ENCODE measurements around the gene CIAO1.
"Not testable (repeated sequence)": the region's sequence is repeated elsewhere in the genome, so short reads cannot be mapped to it uniquely, and the experiment has no call there.

The CIAO1 gene

GRCh38 chr2:96265840-96266679, at the start of gene CIAO1, which contains the start of gene TMEM127:
CIAO1 (plus strand) TSS chr2:96266225; CDS start chr2:96266351, 126 bp downstream.
TMEM127 (minus strand) TSS chr2:96265997; CDS start chr2:96265381, 616 bp downstream.
- DNase-seq = peak; percentile 93

- DNase-seq = no peak
These were observed 47.4 kb upstream of the CIAO1 start for GRCh38 chr2:96218508-96219131.

DNA sequence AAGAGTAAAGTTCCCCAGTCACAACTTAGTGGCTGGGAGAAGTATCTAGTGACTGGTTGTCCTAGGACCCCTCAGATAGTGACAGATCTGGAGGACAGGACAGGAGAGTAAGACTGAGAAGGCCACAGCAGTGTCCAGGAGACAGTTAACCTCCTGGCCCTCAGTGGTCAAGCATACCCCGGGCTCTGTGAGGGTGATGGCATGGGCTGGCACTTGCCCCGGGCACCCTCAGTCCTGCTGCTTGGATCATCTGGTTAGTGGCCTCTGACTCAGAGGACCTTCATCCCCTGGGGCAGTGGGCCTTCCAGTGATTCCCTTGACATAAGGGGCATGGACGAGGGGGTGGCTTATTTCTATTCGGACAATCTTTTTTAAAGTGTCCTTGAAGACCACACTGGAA, 46.1 kb upstream of the CIAO1 start:
- not testable (repeated sequence) for DNase-seq

DNA sequence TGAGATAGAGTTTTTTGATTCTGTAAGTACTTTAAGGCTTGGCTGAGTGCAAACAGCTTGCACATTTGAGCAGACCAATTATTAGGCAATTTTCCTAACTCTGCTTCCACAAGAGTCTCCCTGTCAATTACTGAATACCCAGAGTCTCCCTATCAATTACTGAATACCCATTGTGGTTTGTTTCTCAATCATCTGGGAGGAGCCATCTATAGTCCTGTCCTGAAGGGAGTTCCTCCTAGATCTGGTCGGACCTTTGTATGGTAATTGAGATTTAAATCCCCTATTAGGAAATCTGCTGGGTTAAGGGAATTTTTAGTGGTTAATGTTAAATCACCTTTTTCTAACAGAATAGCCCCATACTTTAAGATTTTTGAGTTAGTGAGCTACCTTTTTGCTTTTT, 44.9 kb upstream of the CIAO1 start:
- DNase-seq = not testable (repeated sequence)

GRCh38 chr2:96225016-96225533, 41.0 kb upstream of the CIAO1 start:
- no peak for DNase-seq

DNA sequence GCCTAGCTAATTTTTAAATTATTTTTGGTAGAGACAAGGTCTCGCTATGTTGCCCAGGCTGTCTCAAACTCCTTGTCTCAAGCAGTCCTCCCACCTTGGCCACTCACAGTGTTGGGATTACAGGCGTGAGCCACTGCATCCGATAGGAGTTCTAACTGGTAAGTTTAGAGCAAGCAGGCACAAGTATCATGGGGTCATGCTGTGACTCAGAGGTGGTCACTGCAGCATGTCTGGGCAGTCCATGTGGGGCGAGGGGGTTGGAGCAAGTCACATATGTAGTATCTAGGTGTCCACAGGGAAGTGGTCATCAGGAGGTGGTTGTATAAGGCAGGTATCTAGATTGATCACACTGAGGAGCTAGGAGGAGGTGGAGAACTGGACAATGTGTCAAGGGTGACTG, 34.7 kb upstream of the CIAO1 start:
- DNase-seq = no peak

DNA sequence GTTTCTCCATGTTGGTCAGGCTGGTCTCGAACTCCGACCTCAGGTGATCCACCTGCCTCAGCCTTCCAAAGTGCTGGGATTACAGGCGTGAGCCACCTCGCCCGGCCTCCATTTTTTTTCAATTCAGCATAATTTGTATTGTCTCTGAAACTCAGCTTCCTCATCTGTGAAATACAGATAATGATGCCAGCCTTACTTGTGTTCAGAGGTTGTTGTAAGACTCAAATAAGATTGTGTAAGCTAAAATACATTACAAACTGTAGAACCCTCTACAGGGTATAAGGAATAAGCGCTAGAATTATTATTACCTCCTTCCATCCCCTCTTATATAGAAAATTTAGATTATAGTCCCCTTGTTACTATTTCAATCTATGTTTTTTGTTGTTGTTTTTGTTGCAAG, 32.6 kb upstream of the CIAO1 start:
- DNase-seq = no peak

DNA sequence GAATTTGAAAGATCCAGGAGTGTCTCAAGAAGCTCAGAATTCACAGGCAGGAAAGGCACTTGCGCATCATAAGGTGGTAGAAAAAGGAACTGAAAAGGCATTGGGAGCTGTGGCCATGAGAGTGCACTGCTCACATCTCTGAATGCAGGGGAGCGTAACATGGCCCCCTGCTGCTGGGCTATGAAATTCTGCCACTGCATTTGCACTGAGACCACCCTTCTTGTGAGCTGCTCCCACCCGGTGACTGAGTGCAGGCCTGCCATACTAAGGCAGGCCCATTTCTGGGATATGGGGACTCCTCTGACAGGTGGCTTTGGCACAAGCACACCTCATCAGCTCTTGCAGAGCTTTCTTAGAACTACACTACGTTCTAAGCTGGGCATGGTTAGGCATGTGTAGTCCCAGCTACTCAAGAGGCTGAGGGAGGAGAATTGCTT, 32.1 kb upstream of the CIAO1 start:
- no peak for DNase-seq

DNA sequence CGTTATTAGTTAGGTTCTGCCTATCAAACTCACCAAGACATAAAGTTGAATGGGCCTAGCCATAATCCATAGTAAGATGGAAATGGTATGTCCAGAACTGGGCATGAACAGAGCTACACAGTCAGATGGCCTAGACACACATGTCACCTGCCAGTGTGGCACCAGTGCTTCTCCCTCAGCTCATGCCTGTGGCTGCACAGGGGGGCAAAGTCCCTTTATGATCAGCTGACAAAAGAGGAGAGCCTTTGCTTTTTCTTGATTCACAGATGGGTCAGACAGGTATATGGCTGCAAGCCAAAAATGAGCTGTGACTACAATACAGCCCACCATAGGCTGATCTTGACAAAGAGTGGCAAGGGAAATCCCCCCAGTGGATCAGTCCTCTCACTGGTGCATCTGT, 29.1 kb upstream of the CIAO1 start:
- DNase-seq = no peak

GRCh38 chr2:96238266-96238665, 27.8 kb upstream of the CIAO1 start:
- no peak for DNase-seq

DNA sequence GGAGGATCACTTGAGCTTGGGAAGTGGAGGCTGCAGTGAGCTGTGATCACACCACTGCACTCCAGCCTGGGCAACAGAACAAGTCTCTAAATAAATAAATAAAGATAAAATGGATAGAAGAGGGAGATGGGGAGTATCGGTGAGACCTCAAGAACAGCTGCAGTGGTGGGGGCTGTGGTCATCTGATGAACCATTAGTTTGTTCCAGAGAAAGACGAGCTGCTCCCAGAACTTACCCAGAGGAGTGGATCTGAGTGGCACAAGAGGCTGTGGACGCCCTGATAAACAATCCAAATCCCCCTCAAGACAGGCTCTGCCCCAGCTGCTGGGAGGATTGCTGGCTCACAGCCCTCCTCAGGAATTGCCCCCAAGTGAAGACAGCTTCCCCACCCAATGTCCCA, 26.9 kb upstream of the CIAO1 start:
- DNase-seq = no peak

DNA sequence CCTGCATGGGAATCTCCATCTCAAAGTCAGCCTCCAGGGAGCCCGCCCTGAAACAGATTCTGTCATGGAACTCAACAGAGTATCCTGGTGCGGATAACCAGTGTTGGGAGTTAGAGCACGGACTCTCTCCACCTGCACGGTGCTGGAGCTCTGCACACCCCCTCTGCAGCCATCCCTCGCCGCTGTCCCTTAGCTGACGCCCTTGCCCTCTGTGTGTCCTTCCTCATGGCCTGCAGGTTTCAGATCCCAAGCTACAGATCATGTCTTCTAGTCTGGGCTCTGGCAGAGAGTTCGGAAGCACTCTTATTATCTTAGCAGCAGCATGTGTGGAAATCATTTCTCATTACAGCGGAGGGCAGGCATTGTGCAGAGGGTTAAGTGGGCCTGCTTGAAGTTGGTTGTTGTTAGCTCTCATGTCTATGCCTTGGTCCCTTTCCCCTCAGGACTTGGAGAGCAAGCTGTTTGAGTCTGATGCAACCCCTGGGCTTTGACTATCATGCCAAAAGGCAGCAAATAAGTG, 26.2 kb upstream of the CIAO1 start:
- DNase-seq = no peak

GRCh38 chr2:96240341-96241038, 25.5 kb upstream of the CIAO1 start:
- no peak for DNase-seq

DNA sequence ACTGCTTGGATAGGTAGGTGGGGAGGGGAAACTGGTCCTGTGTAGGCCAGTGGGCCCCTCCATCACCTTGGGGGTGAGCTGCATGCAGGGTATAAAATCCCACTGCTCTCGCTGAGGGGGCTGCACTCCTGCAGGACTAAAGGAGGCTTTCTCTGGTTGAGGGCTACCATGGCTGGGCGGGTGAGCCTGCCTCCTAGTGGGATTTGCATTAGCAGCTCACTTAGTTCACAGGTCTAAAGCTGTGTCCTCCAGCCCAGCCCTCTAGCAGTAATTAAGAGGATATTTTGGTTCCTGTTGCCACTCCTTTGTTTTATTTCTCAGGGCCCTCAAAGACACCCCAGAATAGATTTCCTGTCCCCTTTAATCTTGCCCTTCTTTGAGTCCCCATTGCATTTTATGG, 24.8 kb upstream of the CIAO1 start:
- DNase-seq = no peak

GRCh38 chr2:96241900-96242611, 24.0 kb upstream of the CIAO1 start:
- no peak for DNase-seq

GRCh38 chr2:96243843-96244242, 22.2 kb upstream of the CIAO1 start:
- DNase-seq = no peak

DNA sequence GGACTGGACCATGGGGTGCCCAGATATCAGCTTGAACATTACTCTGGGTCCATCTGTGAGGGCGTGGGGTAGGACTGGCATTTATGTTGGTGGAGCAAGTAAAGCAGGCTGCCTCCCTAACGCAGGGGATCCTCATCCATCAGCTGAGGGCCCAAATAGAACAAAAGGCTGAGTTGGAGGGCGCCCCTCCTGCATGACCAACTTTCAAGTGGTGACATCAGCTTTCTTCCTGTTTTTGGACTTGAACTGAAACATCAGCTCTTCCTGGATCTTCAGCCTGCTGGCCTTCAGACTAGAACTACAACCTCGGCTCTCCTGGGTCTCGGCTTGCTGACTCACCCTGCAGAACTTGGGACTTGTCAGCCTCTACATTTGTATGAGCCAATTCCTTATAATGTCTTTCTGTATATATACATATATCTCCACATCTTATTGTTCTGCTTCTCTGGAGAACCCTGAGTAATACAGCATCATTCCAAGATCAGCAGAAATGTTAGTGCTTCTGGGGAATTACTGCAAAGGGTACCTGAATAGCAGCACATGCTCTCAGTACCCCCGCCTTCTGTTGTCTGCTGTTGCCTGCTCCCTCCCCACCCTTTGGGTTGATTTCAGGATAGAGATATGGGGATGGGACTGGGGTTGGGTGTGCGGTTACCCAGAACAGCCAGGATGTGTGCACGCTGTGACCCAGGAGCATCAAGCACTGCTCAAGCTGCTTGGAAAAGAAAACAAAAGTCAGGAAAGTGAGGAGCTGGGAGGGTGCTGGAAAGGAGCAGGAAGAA, 20.2 kb upstream of the CIAO1 start:
- no peak for DNase-seq

DNA sequence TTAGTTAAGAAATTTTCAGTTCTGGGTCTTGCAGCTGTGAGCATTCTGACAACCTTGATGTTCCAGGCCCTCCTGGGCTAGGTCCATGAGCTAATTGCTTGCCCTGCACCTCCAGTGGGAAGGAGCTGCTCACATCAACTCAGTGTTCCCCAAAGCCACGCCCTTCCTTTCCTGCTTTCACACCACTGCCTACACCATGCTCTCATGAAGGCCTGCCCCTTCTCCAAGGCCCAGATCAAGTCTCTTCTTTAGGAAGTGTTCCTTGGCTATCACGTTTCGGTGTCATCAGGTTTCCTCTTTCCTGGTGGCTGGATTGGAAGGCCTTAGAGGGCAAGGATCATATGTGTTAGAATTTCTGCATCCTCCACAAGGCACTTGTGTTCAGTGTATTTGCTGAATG, 19.0 kb upstream of the CIAO1 start:
- no peak for DNase-seq

- DNase-seq = no peak
These were observed 18.1 kb upstream of the CIAO1 start for GRCh38 chr2:96247896-96248295.

- DNase-seq = no peak
These were observed 17.4 kb upstream of the CIAO1 start for GRCh38 chr2:96248624-96249023.

GRCh38 chr2:96249654-96250053, 16.4 kb upstream of the CIAO1 start:
- no peak for DNase-seq

GRCh38 chr2:96250188-96250587, 15.8 kb upstream of the CIAO1 start:
- no peak for DNase-seq

All from DMS 273 treated with DMSO at 0.1 percent for 48 hours (cell line).